ENCODE data around the gene ALG9.
"Not testable (repeated sequence)": the region's sequence is repeated elsewhere in the genome, so short reads cannot be mapped to it uniquely, and the experiment has no call there.

Gene ALG9

DNA sequence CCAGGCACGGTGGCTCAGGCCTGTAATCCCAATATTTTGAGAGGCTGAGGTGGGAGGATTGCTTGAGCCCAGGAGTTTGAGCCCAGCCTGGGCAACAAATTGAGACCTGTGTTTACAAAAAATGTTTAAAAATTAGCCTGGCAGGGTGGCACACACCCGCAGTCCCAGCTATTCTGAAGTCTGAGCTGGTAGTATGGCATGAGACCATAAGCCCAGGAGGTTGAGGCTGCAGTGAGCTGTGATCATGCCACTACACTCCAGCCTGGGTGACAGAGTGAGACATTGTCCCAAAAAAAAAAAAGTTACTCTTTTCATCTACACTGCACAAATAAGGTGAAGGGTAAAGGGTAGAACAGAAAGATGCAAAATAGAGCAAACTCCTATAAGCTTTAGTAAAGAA, 82.9 kb downstream of the ALG9 start:
- no peak for DNase-seq

DNA sequence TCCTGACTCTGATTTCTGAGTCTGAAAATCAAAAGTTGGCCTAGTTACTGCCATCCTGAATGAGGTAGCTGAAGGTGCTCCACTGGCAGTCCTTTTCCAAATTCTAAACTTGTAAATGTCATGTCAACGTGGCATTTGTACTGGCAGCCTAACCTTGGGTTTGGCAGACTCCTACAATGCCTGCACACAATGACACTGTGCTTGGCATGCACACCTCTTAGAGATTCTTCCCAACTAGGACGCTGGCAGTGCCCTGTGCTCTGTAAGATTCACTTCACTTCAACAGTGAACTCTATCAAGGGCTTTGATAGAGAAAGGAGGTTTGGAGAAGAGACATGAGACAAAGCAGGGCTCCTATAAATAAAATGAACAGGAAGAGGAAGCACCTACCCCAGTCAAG, 83.3 kb downstream of the ALG9 start:
- no peak for DNase-seq

DNA sequence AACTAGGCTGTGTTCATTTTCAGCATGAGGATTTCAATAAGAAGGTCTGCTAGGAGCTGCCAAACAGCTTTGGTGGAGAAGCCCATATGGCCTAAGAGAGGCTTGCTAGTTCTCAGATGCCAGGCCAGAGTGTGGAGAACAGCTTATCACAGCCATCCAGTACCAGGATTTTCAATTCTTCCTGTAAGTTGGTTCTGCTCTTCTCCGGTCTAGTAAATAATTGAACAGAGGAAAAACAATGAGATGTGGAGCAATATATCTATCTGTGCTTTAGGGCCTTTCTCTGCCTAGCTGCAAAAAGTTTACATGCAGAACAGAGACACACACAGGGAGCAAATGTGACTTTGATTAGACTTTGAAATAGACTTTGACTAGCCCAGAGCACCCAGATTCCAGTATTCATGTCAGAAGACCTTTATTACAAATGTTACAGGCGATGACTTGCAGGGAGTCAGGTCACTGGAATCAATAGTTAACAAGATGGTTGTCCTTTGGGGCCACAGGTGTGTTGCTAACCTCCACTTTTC, 85.4 kb downstream of the ALG9 start:
- DNase-seq: no peak

DNA sequence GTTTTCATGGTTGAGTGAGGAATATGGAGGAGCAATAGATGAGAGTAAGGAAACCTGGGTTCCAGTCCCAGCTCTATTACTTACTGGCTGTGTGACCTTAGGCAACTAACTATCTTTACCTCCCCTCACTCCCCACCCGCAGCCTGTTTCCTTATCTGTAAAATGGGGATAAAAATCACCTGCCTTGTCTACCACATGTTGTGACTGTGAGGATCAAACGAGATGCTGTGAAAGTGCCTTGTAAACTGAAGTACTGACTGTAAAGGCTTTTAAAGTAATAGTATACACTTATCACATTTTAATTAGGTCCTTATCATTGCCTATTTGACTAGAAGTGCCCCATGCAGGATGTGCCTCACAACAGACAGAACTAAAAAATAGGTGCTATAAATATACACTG, 86.3 kb downstream of the ALG9 start:
- DNase-seq: no peak

DNA sequence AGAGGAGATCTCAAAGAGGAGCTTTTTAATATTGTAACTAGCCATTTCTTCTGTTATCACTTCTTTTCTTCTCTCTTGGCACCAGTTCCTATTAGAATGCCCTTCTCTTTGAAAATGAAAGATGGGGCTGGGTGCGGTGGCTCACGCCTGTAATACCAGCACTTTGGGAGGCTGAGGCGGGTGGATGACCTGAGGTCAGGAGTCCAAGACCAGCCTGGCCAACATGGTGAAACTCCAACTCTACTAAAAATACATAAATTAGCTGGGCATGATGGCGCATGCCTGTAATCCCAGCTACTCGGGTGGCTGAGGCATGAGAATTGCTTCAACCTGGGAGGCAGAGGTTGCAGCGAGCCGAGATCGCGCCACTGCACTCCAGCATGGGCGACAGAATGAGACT, 87.1 kb downstream of the ALG9 start:
- DNase-seq: not testable (repeated sequence)

DNA sequence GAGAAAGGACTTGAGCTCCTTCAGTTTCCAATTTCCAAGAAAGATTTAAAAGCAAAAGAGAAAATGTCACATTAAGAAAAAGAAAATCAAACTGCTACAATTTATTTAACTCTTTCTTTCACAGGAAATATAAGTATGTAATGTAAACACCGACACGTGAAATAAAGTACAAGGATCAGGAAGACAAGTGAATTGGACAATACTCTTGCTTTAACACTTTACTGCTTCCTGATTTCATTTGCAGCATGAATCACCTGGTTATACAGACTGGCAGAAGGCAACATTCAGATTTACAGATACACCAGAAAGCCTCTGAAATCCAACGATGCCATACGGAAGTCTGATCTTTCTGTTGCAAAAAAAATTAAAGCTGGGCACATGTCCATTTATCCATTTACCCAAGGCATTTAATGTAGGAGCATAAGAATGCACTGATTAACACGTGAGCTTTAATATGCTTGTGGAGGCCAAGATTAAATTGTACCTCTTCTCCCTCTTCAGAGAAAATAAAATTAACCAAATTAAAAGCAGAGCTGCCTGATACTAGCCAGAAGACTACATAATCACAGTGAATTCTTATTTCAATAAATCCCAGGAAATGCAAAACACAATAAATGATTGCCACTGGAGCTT, 89.2 kb downstream of the ALG9 start:
- no peak for DNase-seq

DNA sequence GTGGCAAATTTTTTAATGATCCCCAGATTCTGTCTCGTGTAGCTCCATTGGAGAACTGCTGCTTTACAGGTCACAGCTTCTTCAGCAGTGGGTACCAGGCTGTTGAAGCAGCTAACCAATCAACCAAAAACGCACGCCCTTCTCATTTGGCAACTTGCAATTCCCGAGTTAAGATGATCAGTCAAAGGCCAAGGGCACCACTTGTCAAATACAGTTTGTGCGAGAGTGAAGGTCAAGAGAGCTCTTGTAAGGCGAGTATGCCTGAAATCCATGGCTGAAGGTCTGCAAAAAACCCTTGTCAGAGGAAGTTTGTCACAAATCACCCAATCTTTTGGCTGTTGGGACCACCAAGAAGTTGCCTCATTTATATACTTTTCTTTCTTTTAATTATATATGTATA, 92.3 kb downstream of the ALG9 start:
- DNase-seq: no peak

DNA sequence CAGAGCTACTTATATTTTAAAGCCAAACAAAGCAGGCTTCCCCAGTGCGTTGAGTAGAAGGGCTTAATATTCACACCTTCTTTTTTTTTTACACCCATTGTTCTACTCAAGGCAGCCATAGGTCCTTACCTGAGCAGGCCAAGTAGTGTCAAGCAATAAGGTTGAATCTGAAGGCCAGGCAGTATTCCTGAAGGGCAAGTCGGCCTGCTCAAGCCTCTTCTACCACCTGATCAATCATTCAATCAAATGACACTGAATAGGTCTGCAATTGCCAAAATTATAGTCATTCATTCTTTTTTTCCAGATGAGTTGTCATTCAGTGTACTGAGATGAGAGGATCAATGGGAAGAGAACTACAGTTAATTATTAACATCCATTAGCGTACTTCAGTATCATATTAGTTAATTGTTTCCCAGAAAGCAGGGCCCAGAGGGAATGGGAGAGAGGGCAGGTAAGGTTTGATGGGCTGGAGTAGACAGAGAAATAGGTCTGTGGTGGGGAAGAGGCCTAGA, 93.3 kb downstream of the ALG9 start:
- no peak for DNase-seq

DNA sequence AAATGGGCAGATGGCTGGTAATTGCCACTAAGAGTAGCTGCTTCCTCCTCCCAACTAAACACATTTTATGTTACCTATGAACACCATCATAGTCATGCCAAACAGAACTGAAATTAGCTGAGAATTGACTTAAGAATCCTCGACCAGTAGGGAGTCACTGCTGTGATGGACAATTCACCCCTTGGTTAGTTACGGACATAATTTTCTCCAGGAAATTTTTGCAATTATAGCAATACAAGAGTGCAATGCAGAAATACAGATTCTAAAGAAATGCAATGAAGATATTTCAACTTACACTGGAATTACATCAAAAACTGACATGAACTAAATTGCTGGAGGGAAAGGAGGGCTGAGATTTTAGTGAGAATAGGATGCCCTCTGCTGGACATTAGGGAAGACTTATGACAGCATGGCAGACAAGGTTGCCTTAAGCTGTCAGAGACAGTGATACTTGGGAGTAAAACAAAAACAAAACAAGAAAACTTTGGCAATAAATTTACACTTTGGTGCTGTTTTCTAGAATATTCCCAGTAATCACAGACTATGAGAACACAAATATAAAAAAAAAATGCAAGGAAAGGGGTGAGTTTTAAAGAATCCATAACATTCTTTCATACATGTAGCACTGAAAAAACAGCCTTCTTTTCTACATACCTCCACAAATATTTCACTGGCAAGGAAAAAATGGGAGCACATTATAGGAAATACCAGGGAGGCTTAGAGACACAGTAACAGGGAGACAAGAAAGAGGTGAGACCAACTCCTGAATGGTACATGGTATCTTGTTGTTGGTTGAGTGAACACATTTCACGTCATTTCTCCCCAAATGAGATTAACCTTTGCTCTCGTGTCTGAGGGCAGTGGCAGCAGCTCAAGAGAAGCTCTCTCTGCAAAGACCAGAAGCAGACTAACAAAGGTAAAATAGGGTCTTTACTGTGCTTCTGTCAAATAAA, 94.0 kb downstream of the ALG9 start:
- DNase-seq: no peak

DNA sequence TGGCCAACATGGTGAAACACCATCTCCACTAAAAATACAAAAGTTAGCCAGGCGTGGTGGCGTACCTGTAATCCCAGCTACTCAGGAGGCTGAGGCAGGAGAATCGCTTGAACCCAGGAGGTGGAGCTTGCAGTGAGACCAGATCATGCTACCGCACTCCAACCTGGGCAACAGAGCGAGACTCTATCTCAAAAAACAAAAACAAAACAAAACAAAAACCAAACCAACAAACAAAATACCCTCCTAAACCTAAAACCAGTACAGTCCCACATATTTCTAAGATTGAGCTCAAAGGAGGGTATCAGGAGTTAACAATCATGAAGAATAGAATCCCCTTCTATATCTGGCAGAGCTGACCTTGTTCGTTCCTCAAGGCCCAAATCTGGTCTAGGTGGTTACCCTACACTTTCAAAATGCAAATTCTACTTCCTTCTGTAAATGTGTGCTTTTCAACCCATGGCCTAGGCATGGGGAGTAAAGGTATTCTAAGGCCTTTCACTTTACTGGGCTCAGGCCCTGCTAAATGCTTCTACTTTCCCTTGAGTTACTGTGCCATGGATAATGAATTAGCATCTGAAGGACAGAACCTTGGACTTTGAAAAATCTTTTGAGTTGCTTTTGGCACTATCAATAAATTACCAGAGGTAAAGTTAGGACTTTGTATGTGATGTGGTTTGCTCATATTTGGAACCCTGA, 94.8 kb downstream of the ALG9 start:
- DNase-seq: no peak

DNA sequence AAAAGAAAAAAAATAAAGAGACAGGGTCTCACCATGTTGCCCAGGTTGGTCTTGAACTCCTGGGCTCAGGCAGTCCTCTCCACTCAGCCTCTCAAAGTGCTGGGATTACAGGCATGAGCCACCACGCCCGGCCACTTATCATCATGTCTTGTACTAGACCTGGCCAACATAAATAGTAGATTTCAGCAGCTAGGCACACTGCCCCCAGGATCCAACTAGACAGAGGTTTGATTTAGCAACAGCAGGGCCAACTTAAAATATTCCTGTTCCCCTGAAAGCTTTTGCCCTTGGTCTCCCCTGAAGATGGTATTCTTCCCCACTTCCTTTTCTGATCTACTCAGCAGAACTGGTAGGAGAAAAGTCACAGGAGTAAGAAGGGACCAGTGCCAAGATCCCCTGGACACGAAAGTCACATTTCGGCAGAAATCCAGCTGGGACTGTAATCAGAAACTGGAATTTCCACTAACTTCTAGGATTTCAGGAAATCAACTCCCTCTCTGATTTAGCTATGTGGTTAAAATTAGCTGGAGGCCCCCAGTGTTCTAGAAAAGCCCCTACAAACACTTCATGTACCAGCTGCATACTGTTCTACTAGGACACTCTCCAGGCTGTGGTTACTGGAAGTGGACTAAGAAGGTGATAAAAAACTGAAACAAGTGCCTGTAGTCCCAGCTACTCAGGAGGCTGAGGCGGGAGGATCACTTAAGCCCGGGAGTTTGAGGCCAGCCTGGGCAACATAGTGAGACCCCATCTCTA, 96.2 kb downstream of the ALG9 start:
- no peak for DNase-seq

DNA sequence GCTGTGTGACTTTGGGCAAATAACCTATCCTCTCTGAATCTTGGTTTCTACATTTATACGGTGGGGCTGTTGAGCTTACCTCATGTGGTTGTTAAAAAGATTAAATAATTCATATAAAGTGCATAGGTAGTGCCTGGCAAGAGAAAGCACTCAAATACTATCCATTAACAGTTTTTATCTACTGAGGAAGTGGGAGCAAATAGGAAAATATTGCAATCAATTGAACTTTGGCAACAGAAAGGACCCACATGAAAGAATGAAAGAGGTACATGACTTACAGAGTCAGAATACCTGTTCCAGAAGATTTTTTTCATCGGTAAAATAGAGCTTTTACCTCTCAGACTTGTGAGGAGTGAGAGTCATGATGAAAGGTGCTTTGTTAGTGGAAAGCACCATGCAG, 98.8 kb downstream of the ALG9 start:
- no peak for DNase-seq

DNA sequence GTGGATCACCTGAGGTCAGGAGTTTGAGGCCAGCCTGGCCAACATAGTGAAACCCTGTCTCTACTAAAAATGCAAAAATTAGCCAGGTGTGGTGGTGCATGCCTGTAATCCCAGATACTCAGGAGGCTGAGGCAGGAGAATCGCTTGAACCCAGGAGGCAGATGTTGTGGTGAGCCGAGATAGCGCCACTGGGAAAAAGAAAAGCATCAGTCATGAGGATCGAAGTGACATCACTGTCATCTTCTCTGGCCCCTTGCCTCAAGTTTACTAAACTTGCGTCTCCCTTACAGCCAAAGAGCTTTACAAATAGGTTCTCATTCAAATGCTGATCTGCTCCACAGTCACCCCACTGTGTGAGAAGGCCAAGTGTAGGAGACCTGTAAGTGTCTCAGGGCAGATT, 100.2 kb downstream of the ALG9 start:
- not testable (repeated sequence) for DNase-seq

DNA sequence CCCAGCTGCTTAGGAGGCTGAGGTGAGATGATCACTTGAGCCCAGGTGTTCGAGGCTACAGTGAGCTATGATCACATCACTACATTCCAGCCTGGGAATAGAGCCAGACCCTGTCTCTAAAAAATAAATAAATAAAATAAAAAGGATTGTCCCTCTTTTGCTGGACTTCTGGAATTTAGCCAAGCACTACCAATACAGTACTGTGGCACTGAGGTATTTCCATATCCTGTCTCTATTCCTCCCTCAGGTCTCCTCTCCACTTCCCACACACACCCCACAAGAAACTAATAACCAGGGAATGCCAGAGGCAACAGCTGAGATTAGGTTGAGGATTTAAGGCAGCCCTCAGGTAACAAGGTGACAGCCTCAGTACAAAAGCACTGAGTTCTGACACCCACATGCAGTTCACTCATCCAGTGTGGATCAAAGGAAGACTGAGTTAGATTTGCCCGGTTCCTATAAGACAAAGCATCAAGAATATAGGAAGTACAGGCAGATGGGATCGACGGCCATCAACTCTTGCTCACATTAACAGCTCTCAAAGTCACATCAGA, 100.7 kb downstream of the ALG9 start:
- no peak for DNase-seq

DNA sequence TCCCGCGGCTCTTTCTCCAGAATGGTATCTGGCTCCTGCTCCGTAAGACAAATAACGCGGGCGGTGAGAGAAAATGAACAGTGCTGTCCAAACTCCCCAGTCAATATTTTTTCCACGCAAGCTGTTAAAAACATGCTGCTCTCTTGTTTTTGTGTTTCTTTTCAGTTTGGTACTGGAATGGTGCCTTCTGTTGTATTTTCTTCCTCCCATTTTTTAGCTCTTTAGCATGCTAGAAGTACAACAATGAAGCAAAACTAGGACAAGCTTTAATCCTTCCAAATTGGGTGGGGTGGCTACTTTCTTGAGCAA, 104.6 kb downstream of the ALG9 start:
- DNase-seq: no peak

DNA sequence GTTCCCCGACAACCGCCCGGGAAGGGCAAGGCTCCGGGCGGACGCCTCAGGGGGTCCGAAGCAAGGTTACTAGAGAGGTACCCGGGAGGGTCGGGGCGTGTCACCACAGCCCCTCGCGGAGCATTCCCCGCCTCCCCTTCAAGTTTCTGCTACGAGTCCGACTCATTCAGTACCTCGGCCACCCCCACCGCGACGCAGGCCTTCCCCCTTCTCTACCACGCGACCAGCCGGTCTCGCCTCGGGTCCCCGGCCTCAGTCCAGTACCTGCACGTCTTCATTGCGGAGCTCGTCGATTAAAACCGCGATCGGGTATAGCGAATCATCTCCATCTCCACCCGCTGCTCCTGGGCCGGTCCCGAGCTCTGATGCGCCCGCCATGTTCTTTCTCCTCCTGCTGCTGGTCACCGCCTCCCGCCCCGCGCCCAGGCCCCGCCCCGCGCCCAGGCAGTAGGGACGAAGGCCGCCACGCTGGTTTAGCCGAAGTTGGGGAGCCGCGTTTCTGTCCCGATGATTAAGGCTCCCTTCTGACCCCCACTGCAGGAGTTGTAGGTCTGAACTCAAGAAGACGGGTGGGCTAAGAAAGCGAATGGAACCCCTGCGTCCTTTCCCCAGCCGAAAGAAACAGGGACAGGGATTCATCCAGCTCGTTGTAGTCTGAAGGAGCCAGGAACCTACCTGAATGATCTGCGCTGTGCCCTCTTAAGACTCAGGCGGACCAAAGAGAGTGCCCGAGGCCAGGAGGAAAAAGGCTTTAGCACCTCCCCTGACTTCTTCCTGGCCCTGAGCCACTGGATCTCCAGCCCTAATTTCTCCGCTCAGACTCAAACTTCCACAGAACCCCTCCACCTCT, 105.2 kb downstream of the ALG9 start, which contains the start of gene PPP2R1B:
PPP2R1B (minus strand) TSS at position 406 of the 850 bp plus-strand sequence; CDS start at position 378, 28 bp downstream.
- peak; percentile 73 to 77 for DNase-seq

DNA sequence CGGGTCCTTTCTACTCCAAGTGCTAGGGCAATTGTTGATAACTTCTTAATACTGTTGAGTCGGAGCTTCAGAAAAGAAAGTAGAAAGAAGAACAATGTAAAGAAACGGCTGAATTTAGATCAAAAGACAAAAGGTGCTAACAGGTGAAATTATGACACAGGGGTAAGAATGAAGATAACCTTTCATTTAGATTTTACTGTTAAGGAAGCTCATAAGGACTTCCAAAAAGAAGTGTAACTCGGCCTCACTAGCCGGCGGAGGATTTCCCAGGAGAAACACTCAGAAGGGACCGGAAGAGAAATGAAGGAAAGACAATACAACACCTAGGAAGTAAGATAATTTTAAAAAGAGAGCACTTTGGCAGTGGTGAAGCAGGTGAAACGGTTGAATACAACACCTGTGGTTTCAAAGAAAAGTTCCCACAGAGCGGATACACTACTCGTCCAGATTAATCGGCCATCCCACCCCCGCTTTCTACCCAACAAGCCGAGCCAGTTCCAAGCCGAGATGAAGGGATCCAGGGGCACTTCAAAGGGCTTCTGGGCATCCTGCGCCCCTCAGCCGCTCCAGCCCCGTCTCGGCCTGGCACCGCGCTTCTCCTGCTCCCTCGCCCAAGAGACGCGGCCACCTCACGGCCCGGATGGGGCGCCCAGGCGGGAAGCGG, 105.9 kb downstream of the ALG9 start:
- peak in 1 of 2 experiments; percentile 9 for DNase-seq

DNA sequence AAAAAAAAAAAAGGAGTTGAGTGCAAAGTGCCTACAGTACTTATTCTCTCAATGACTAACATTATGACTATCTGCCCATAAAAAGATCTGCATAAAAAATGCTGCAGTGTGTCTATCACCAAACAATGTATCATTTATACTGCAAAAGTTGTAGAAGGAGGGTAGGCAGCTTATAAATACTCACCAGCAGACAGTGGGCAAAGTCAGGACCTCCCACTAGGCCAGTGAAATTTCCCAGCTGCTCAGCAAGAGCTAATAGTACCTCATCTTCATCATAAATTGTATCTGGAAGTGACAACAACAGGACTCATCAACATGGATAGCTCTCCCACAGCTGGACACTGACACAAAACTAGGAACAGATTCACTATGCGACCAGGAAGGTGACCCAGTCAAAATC, 106.8 kb downstream of the ALG9 start:
- no peak for DNase-seq

DNA sequence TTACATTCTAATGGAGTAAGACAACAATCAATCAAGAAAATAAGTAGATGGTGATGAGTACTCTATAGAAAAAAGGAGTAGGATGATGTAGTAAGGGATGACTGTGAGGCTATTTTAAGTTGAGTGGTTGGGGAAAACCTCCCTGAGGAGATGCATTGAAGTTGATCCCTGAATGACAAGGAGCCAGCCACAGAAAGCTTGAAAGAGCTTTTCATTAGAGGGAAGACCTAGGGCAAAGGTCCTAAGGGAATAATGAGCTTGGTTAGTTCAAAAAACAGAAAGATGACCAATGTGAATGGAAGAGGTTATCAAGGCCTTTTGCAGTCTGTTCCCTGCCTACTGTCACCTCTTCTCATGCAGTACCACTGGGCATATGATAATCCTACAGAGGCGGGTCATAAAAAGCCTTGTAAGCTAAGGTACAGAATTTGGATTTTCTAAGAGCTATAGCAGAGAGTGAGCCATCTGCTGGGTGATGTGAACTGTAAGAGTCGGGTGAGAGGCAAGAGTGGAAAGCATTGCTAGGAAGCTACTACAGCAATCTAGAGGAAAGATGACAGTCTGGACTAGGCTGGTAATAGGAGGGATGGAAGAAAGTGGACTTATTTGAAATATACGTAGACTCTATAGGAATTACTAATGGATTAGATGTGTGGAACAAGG, 108.3 kb downstream of the ALG9 start:
- no peak for DNase-seq

DNA sequence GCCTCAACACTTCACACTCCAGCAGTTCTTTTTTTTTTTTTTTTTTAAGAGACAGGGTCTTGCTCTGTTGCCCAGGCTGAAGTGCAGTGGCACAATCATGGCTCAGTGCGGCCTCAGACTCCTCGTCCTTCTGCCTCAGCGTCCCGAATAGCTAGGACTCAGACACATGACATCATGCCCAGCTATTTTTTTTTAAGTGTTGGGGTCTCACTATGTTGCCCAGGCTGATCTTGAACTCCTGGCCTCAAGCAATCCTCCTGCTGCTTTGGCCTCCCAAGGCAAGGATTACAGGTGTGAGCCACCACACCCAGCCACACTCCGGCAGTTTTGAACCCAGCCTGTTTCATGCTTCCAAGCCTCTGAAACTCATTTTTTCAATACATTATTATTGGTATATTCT, 108.9 kb downstream of the ALG9 start:
- DNase-seq: no peak
